G401.6 (cell line): ENCODE results near the gene PARP15.
"Not testable (repeated sequence)": the region's sequence is repeated elsewhere in the genome, so short reads cannot be mapped to it uniquely, and the experiment has no call there.

Experiments used
- FAIRE-seq: peaks from 2 replicates; lab custom pipeline; 2012; peaks lifted over from hg19 to GRCh38; lab: Jason Lieb, UNC

PARP15 gene

GRCh38 chr3:122577409-122578031 lies at the start of gene PARP15:
Gene PARP15, plus strand, starts transcription at chr3:122577650. Its CDS starts 18 bp downstream, at chr3:122577668.
- FAIRE-seq = no peak

GRCh38 chr3:122530164-122530563 lies 47.3 kb upstream of the PARP15 start:
- FAIRE-seq = no peak

- no peak for FAIRE-seq
Observed at GRCh38 chr3:122533480-122533879, 44.0 kb upstream of the PARP15 start.

GRCh38 chr3:122533931-122534334 lies 43.5 kb upstream of the PARP15 start:
- FAIRE-seq = no peak

- no peak for FAIRE-seq
Observed at GRCh38 chr3:122535964-122536631, 41.4 kb upstream of the PARP15 start.

- no peak for FAIRE-seq
Observed at GRCh38 chr3:122536632-122537001, 40.8 kb upstream of the PARP15 start.

- FAIRE-seq = no peak
Observed at GRCh38 chr3:122538956-122539490, 38.4 kb upstream of the PARP15 start.

- no peak for FAIRE-seq
Observed at GRCh38 chr3:122546151-122546550, 31.3 kb upstream of the PARP15 start.

- FAIRE-seq = no peak
Observed at GRCh38 chr3:122548076-122548475, 29.4 kb upstream of the PARP15 start.

- no peak for FAIRE-seq
Observed at GRCh38 chr3:122548619-122549018, 28.8 kb upstream of the PARP15 start.

- FAIRE-seq = no peak
Observed at GRCh38 chr3:122553171-122553570, 24.3 kb upstream of the PARP15 start.

- FAIRE-seq = no peak
Observed at GRCh38 chr3:122555275-122556071, 22.0 kb upstream of the PARP15 start.

GRCh38 chr3:122557356-122557755 lies 20.1 kb upstream of the PARP15 start:
- FAIRE-seq = no peak

- FAIRE-seq = no peak
Observed at GRCh38 chr3:122558605-122559004, 18.8 kb upstream of the PARP15 start.

GRCh38 chr3:122559906-122560305 lies 17.5 kb upstream of the PARP15 start:
- FAIRE-seq = no peak

GRCh38 chr3:122560680-122561079 lies 16.8 kb upstream of the PARP15 start:
- peak; percentile 89 for FAIRE-seq

GRCh38 chr3:122562923-122563716 lies 14.3 kb upstream of the PARP15 start:
- FAIRE-seq = no peak

- FAIRE-seq = no peak
Observed at GRCh38 chr3:122563717-122564025, 13.8 kb upstream of the PARP15 start.

GRCh38 chr3:122564155-122564912 lies 13.1 kb upstream of the PARP15 start, which contains the start of the genes DTX3L and PARP9:
Gene DTX3L, plus strand, starts transcription at chr3:122564338. Its CDS starts 89 bp downstream, at chr3:122564427.
Gene PARP9, minus strand, starts transcription at chr3:122564300. Its CDS starts 4,680 bp downstream, at chr3:122559620.
- no peak for FAIRE-seq

GRCh38 chr3:122568131-122568530 lies 9.3 kb upstream of the PARP15 start:
- FAIRE-seq = not testable (repeated sequence)

GRCh38 chr3:122568755-122569154 lies 8.7 kb upstream of the PARP15 start:
- FAIRE-seq = no peak
